IMR-90 (cell line): ENCODE results near the gene PHF21B. TPM values are rescaled to one million over a fixed set of nuclear protein-coding genes. Genes with fewer than 3 reads are reported as not detected.

Experiments used
- ATAC-seq: fragments of 200-7000 bp; cut with Tn5 transposase; 2 replicates; pipeline ENCODE4 v1.9.1; 2020; ENCODE audit warnings: low read depth, mild to moderate bottlenecking, moderate library complexity
- BruUV-seq: library from RNA; stranded (reverse); fragments of 400-500 nt; replicated peaks from 2 replicates; lab custom pipeline; 2021; lab: Mats Ljungman, UMichigan
- CTCF ChIA-PET: fragments of 300-600 bp; formaldehyde crosslinking; extraction: SDS; loops from one replicate; lab custom pipeline; 2021; ENCODE audit warnings: antibody characterized with exemption; lab: Yijun Ruan, JAX
- POLR2A ChIA-PET: fragments of 300-600 bp; sonication (Branson Sonifier 250); formaldehyde crosslinking; loops from one replicate; lab custom pipeline; 2022; ENCODE audit warnings: antibody characterized with exemption; ENCODE audit not compliant: unreplicated experiment; lab: Charles Lee
- DNase-seq: peaks from one replicate; pipeline ENCODE4 v3.0.0; 2013
- H2AFZ ChIP-seq: replicated peaks from 2 replicates; pipeline ENCODE3; 2013; ENCODE audit warnings: low read length, mild to moderate bottlenecking; ENCODE audit not compliant: poor library complexity
- H2AK5ac ChIP-seq: 2 replicates; pipeline ENCODE4 v1.6.1; 2013; ENCODE audit warnings: low read depth, low read length, inconsistent platforms
- H2AK9ac ChIP-seq: replicated peaks from 2 replicates; pipeline ENCODE3; 2013; ENCODE audit warnings: mild to moderate bottlenecking, low read depth, low read length, moderate library complexity; ENCODE audit not compliant: poor library complexity
- H2BK120ac ChIP-seq: 2 replicates; pipeline ENCODE4 v1.6.1; 2013; ENCODE audit warnings: low read depth, low read length, inconsistent platforms
- H2BK15ac ChIP-seq: 3 replicates; pipeline ENCODE4 v1.6.1; 2013; ENCODE audit warnings: low read depth, low read length, inconsistent platforms
- H2BK20ac ChIP-seq: 2 replicates; pipeline ENCODE4 v1.6.1; 2013; ENCODE audit warnings: low read depth, mild to moderate bottlenecking, inconsistent platforms, low read length, moderate library complexity
- H2BK5ac ChIP-seq: 2 replicates; pipeline ENCODE4 v1.6.1; 2013; ENCODE audit warnings: mild to moderate bottlenecking, low read depth, low read length, inconsistent platforms; ENCODE audit not compliant: poor library complexity, severe bottlenecking
- H3K14ac ChIP-seq: replicated peaks from 2 replicates; pipeline ENCODE4 v1.6.1; 2013; ENCODE audit warnings: low read depth, low read length, inconsistent platforms
- H3K18ac ChIP-seq: 2 replicates; pipeline ENCODE4 v1.6.1; 2013; ENCODE audit warnings: low read depth, low read length, control low read depth
- H3K23ac ChIP-seq: 2 replicates; pipeline ENCODE4 v1.6.1; 2013; ENCODE audit warnings: low read depth, low read length, inconsistent platforms
- H3K27ac ChIP-seq: 2 replicates; pipeline ENCODE4 v1.5.1; 2013; ENCODE audit warnings: mild to moderate bottlenecking, control low read depth, low read length; ENCODE audit not compliant: insufficient read depth
- H3K27me3 ChIP-seq: 2 replicates; pipeline ENCODE4 v1.6.1; 2013; ENCODE audit warnings: low read length; ENCODE audit not compliant: control insufficient read depth, insufficient read depth
- H3K36me3 ChIP-seq: 2 replicates; pipeline ENCODE4 v1.6.1; 2013; ENCODE audit warnings: low read length, mixed read lengths; ENCODE audit not compliant: control insufficient read depth, insufficient read depth
- H3K4ac ChIP-seq: 2 replicates; pipeline ENCODE4 v1.6.1; 2013; ENCODE audit warnings: low read depth, low read length, inconsistent platforms
- H3K4me1 ChIP-seq: 2 replicates; pipeline ENCODE4 v1.6.1; 2013; ENCODE audit warnings: low read length, mixed read lengths; ENCODE audit not compliant: control insufficient read depth, insufficient read depth
- H3K4me2 ChIP-seq: 2 replicates; pipeline ENCODE4 v1.6.1; 2013; ENCODE audit warnings: low read depth, mild to moderate bottlenecking, control low read depth, low read length, moderate library complexity
- H3K4me3 ChIP-seq: 2 replicates; pipeline ENCODE4 v1.5.1; 2013; ENCODE audit warnings: low read depth, mild to moderate bottlenecking, control low read depth, low read length, moderate library complexity; ENCODE audit not compliant: insufficient read depth
- H3K56ac ChIP-seq: 2 replicates; pipeline ENCODE4 v1.6.1; 2013; ENCODE audit warnings: low read length, inconsistent platforms; ENCODE audit not compliant: insufficient read depth; ENCODE audit errors: extremely low read depth
- H3K79me1 ChIP-seq, 2 experiments: 2 replicates each; pipeline ENCODE4 v1.6.1; 2013; ENCODE audit warnings: low read length in 2 of 2, inconsistent platforms in 1 of 2, low read depth in 1 of 2
- H3K9ac ChIP-seq: 2 replicates; pipeline ENCODE4 v1.6.1; 2013; ENCODE audit warnings: low read depth, low read length, control low read depth
- H3K9me1 ChIP-seq: 2 replicates; pipeline ENCODE4 v1.6.1; 2013; ENCODE audit warnings: low read length, inconsistent platforms; ENCODE audit not compliant: insufficient read depth
- H3K9me3 ChIP-seq: 2 replicates; pipeline ENCODE4 v1.6.1; 2013; ENCODE audit warnings: low read length; ENCODE audit not compliant: control insufficient read depth, insufficient read depth
- H4K20me1 ChIP-seq: 2 replicates; pipeline ENCODE4 v1.6.1; 2013; ENCODE audit warnings: low read length, inconsistent platforms; ENCODE audit not compliant: insufficient read depth
- H4K5ac ChIP-seq: 2 replicates; pipeline ENCODE4 v1.6.1; 2013; ENCODE audit warnings: mild to moderate bottlenecking, low read depth, low read length, control low read depth
- H4K8ac ChIP-seq, 2 experiments: 2 replicates each; pipeline ENCODE4 v1.6.1; 2013; ENCODE audit warnings: low read depth in 2 of 2, low read length in 2 of 2, control low read depth in 1 of 2, inconsistent platforms in 1 of 2
- H4K91ac ChIP-seq: 2 replicates; pipeline ENCODE4 v1.6.1; 2013; ENCODE audit warnings: low read depth, low read length, inconsistent platforms; ENCODE audit not compliant: insufficient read depth
- BHLHE40 ChIP-seq: fragments of 150-350 bp; IDR thresholded peaks from 2 replicates; pipeline ENCODE4 v1.6.1; 2016; ENCODE audit warnings: mild to moderate bottlenecking, low read depth, low read length
- CEBPB ChIP-seq: IDR thresholded peaks from 2 replicates; pipeline ENCODE4 v1.6.1; 2012; ENCODE audit warnings: low read depth, low read length, improper control_type of control experiment
- CHD1 ChIP-seq: IDR thresholded peaks from 2 replicates; pipeline ENCODE4 v1.6.1; 2012; ENCODE audit warnings: low read depth, low read length, improper control_type of control experiment
- FOS ChIP-seq: fragments of 150-350 bp; IDR thresholded peaks from 2 replicates; pipeline ENCODE4 v1.6.1; 2016; ENCODE audit warnings: low read depth, low read length
- MAFK ChIP-seq: IDR thresholded peaks from 2 replicates; pipeline ENCODE4 v1.6.1; 2012; ENCODE audit warnings: low read depth, low read length, improper control_type of control experiment
- MAZ ChIP-seq: IDR thresholded peaks from 2 replicates; pipeline ENCODE4 v1.6.1; 2012; ENCODE audit warnings: low read depth, mild to moderate bottlenecking, low read length, improper control_type of control experiment, moderate library complexity, borderline replicate concordance
- MXI1 ChIP-seq: IDR thresholded peaks from 2 replicates; pipeline ENCODE4 v1.6.1; 2012; ENCODE audit warnings: low read depth, mild to moderate bottlenecking, low read length, moderate library complexity, borderline replicate concordance
- NFE2L2 ChIP-seq: fragments of 150-350 bp; IDR thresholded peaks from 2 replicates; pipeline ENCODE4 v1.6.1; 2016; ENCODE audit warnings: low read depth, mild to moderate bottlenecking, low read length
- POLR2A ChIP-seq: IDR thresholded peaks from 2 replicates; pipeline ENCODE4 v1.6.1; 2012; ENCODE audit warnings: mild to moderate bottlenecking, low read depth, low read length
- RAD21 ChIP-seq: IDR thresholded peaks from 2 replicates; pipeline ENCODE4 v1.6.1; 2012; ENCODE audit warnings: low read length, improper control_type of control experiment
- RCOR1 ChIP-seq: IDR thresholded peaks from 2 replicates; pipeline ENCODE4 v1.6.1; 2012; ENCODE audit warnings: mild to moderate bottlenecking, low read length, improper control_type of control experiment; ENCODE audit not compliant: insufficient replicate concordance
- RFX5 ChIP-seq: IDR thresholded peaks from 2 replicates; pipeline ENCODE4 v1.8.0; 2012; ENCODE audit warnings: low read depth, mild to moderate bottlenecking, low read length, moderate library complexity
- SMC3 ChIP-seq: fragments of 150-350 bp; IDR thresholded peaks from 2 replicates; pipeline ENCODE4 v1.6.1; 2016; ENCODE audit warnings: low read depth, mild to moderate bottlenecking, antibody characterized with exemption, low read length, moderate library complexity
- WGBS, 2 experiments: methylation state at CpG; one replicate each; pipeline versions ENCODE4 v1.1.5 to v1.1.7; 2013; ENCODE audit warnings: missing lambda C conversion rate in 2 of 2; ENCODE audit not compliant: insufficient read length in 1 of 2; ENCODE audit errors: extremely low coverage in 2 of 2; 5-methylcytosine and 5-hydroxymethylcytosine counted together
- dilution Hi-C: fragments of 300-500 bp; cut with HindIII; formaldehyde crosslinking; loops from one replicate; pipeline ENCODE4 v1.14.3; 2018; ENCODE audit warnings: low sequenced_read_pairs; ENCODE audit not compliant: unreplicated experiment
- in situ Hi-C: fragments of 300-500 bp; cut with MboI; formaldehyde crosslinking; loops from 3 replicates; pipeline ENCODE4 v1.14.3; 2019; ENCODE audit warnings: low sequenced_read_pairs, inconsistent platforms, mixed read lengths
- intact Hi-C: fragments of 100-400 bp; cut with micrococcal nuclease; formaldehyde crosslinking; loops from 2 replicates; pipeline ENCODE4 v1.10.0; 2022
- polyA plus RNA-seq, 3 experiments: library from polyadenylated mRNA; depleted of rRNA; stranded (reverse); fragments of >200 nt; gene quantifications; 2 replicates each; pipeline ENCODE4 v1.2.3, GENCODE V29; 2012; ENCODE audit warnings: low replicate concordance in 1 of 3
- total RNA-seq: library from RNA; depleted of rRNA; stranded (reverse); fragments of >200 nt; gene quantifications from 2 replicates; pipeline ENCODE4 v1.2.3, GENCODE V29; 2012
- TF ChIP-seq, protein P1 (sequence below): fragments of 150-350 bp; IDR thresholded peaks from 2 replicates; pipeline ENCODE4 v1.6.1; 2017; ENCODE audit warnings: mild to moderate bottlenecking, antibody characterized with exemption, low read length, low read depth
- TF ChIP-seq, protein P2 (sequence below): conservative IDR thresholded peaks from 2 replicates; pipeline ENCODE4 v1.5.1; 2012; ENCODE audit warnings: mild to moderate bottlenecking, low read depth, low read length, improper control_type of control experiment
- TF ChIP-seq, protein P3 (sequence below): fragments of 150-350 bp; IDR thresholded peaks from 2 replicates; pipeline ENCODE4 v1.6.1; 2016; ENCODE audit warnings: low read depth, mild to moderate bottlenecking, low read length, moderate library complexity, borderline replicate concordance

PHF21B gene
- total and polyA plus RNA-seq, 2 of the 4 experiments (the other 2 are of a cell fraction) = 0.02 TPM; not detected in 1

DNA sequence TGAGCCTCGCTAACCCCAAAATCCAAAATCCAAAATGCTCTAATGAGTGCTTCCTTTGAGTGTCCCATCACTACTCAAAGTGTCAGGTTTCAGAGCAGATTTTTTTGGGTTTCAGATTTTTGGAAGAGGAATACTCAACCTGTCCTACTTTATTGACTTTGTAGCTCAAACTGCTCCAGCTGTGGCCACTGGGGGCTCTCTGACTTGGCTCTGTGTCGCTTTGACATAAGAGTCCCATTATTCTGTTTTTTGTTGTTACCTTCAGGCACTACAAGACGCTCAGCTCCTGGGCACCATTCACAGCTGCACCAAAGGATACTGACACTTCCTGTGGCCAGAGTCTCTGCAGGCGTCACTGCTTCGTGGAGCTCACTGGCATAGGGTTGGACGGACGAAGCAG lies 41.1 kb downstream of the PHF21B start:
- Histone ChIP-seq H3K4me2 (no peak overlapping the region), H2BK5ac (no peak overlapping the region), H3K9ac (no peak overlapping the region), H2BK15ac (no peak overlapping the region), H4K20me1 (no peaks in the 10 kb centered on the region), H3K79me1 (no peaks in the 10 kb centered on the region), H3K18ac (no peak overlapping the region), H3K14ac (no peak overlapping the region), H2BK20ac (no peak overlapping the region), H3K27me3 (peaks cover 34% of the 10 kb centered on the region), H3K9me3 (no peaks in the 10 kb centered on the region), H4K8ac (no peak overlapping the region), H3K4ac (no peak overlapping the region), H3K27ac (no peak overlapping the region), H4K91ac (no peak overlapping the region), H4K5ac (no peak overlapping the region), H2AK9ac (no peak overlapping the region), H2BK120ac (no peak overlapping the region), H3K4me3 (no peak overlapping the region), H2AK5ac (no peak overlapping the region), H3K4me1 (no peaks in the 10 kb centered on the region), H2AFZ (no peak overlapping the region), H3K56ac (no peak overlapping the region), H3K23ac (no peak overlapping the region), H3K36me3 (no peaks in the 10 kb centered on the region), H3K9me1 (no peaks in the 10 kb centered on the region)
- no peak for TF ChIP-seq NFE2L2
- TF ChIP-seq BHLHE40 = no peak
- no peak for TF ChIP-seq RFX5
- TF ChIP-seq MAFK = no peak
- TF ChIP-seq POLR2A = no peak
- no peak for TF ChIP-seq CEBPB
- TF ChIP-seq, protein P1, sequence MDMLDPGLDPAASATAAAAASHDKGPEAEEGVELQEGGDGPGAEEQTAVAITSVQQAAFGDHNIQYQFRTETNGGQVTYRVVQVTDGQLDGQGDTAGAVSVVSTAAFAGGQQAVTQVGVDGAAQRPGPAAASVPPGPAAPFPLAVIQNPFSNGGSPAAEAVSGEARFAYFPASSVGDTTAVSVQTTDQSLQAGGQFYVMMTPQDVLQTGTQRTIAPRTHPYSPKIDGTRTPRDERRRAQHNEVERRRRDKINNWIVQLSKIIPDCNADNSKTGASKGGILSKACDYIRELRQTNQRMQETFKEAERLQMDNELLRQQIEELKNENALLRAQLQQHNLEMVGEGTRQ = no peak
- no peak for TF ChIP-seq MXI1
- TF ChIP-seq, protein P2, sequence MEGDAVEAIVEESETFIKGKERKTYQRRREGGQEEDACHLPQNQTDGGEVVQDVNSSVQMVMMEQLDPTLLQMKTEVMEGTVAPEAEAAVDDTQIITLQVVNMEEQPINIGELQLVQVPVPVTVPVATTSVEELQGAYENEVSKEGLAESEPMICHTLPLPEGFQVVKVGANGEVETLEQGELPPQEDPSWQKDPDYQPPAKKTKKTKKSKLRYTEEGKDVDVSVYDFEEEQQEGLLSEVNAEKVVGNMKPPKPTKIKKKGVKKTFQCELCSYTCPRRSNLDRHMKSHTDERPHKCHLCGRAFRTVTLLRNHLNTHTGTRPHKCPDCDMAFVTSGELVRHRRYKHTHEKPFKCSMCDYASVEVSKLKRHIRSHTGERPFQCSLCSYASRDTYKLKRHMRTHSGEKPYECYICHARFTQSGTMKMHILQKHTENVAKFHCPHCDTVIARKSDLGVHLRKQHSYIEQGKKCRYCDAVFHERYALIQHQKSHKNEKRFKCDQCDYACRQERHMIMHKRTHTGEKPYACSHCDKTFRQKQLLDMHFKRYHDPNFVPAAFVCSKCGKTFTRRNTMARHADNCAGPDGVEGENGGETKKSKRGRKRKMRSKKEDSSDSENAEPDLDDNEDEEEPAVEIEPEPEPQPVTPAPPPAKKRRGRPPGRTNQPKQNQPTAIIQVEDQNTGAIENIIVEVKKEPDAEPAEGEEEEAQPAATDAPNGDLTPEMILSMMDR = no peak
- TF ChIP-seq, protein P3, sequence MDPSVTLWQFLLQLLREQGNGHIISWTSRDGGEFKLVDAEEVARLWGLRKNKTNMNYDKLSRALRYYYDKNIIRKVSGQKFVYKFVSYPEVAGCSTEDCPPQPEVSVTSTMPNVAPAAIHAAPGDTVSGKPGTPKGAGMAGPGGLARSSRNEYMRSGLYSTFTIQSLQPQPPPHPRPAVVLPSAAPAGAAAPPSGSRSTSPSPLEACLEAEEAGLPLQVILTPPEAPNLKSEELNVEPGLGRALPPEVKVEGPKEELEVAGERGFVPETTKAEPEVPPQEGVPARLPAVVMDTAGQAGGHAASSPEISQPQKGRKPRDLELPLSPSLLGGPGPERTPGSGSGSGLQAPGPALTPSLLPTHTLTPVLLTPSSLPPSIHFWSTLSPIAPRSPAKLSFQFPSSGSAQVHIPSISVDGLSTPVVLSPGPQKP = no peak
- TF ChIP-seq MAZ = no peak
- TF ChIP-seq SMC3 = no peak
- TF ChIP-seq FOS = no peak
- TF ChIP-seq RAD21 = no peak
- TF ChIP-seq RCOR1 = no peak
- TF ChIP-seq CHD1 = no peak
- ChIA-PET POLR2A (no interaction called here), CTCF (no interaction called here)
- DNase-seq (no peak), ATAC-seq (no peak)
- 65% methylated on average over 5 of the region's 7 CpGs; no CpG with 5 or more reads in 1 of the 2 experiments for WGBS, 2 experiments
- no TSS peak for BruUV-seq
- in situ Hi-C loops (no loop called here), dilution Hi-C loops (no loop called here), intact Hi-C loops (no loop called here)
